Tibial artery (tissue), 4 donors: Measurements from ENCODE around the gene MICAL3.

Experiments
- DNase-seq, 2 donors: peaks; one replicate each; pipeline ENCODE4 v3.0.0-alpha.2; 2019
- H3K27ac ChIP-seq, 2 donors: fragments of 200-600 bp; sonication (generic) in 1 of 2; 1 replicate in 1 of 2; 2 replicates in 1 of 2; pipeline ENCODE4 v1.5.1; 2018 to 2019; ENCODE audit warnings: mild to moderate bottlenecking in 1 of 2
- H3K27me3 ChIP-seq, 2 donors: fragments of 200-600 bp; sonication (generic) in 1 of 2; one replicate each; pipeline versions ENCODE4 v1.5.1 to v1.6.0; 2016 to 2019
- H3K36me3 ChIP-seq, 3 donors: fragments of 200-600 bp; sonication (generic) in 2 of 3; one replicate each; pipeline ENCODE4 v1.5.1; 2016 to 2019; ENCODE audit warnings: mild to moderate bottlenecking in 2 of 3
- H3K4me1 ChIP-seq, 4 donors: fragments of 200-600 bp; sonication (generic) in 2 of 4; 1 replicate in 3 of 4; 2 replicates in 1 of 4; pipeline ENCODE4 v1.5.1; 2016 to 2019
- H3K4me3 ChIP-seq, 2 donors: fragments of 200-600 bp; sonication (generic) in 1 of 2; 1 replicate in 1 of 2; 2 replicates in 1 of 2; pipeline ENCODE4 v1.5.1; 2018 to 2019; ENCODE audit warnings: mild to moderate bottlenecking in 2 of 2
- H3K9me3 ChIP-seq, 3 donors: fragments of 200-600 bp; sonication (generic) in 1 of 3; one replicate each; pipeline ENCODE4 v1.5.1; 2016 to 2019
- intact Hi-C: fragments of 100-400 bp; cut with DNase I; formaldehyde crosslinking; loops from one replicate; pipeline ENCODE4 v1.15.0; 2023; ENCODE audit warnings: low total_unique reads
- TF ChIP-seq, protein P1 (sequence below), 2 experiments: fragments of 200-600 bp in 1 of 2; fragments of 450-650 bp in 1 of 2; IDR thresholded peaks; one replicate each; pipeline ENCODE4 v1.5.1; 2017 to 2019; ENCODE audit warnings: antibody characterized with exemption in 2 of 2, mild to moderate bottlenecking in 1 of 2, moderate library complexity in 1 of 2

The MICAL3 gene

DNA sequence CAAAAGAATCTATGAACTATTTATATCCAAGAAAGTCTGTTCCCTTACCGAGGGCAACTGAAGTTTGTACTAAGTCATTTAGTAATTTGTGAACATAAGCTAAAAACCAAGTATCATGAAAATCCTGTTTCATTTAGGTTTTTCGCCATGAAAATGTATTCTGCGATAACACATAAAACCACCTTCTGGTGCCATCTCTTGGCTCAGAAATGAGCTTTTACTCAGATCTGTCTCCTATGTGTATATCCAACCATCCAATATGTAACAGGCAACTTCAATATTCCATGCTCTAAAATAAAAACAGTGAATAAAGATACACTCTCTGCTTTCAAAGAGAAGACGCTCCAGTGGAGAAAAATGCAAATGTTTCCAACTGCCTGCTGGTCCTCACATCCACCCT lies 132.0 kb downstream of the MICAL3 start:
- Histone ChIP-seq H3K36me3 (peaks cover 28 to 69% (median 51%) of the 10 kb centered on the region in 3 donors), H3K27me3 (no peaks in the 10 kb centered on the region), H3K9me3 (no peaks in the 10 kb centered on the region), H3K4me1 (peaks cover 0 to 26% (median 11%) of the 10 kb centered on the region in 4 donors), H3K4me3 (no peak overlapping the region), H3K27ac (peak overlapping the region in 1 of 2 donors; percentile 62)
- intact Hi-C loops = loop anchor here (2.0 kb wide), 1 partner anchor 64 kb away; no protein-coding TSS in a partner anchor
- TF ChIP-seq, protein P1, sequence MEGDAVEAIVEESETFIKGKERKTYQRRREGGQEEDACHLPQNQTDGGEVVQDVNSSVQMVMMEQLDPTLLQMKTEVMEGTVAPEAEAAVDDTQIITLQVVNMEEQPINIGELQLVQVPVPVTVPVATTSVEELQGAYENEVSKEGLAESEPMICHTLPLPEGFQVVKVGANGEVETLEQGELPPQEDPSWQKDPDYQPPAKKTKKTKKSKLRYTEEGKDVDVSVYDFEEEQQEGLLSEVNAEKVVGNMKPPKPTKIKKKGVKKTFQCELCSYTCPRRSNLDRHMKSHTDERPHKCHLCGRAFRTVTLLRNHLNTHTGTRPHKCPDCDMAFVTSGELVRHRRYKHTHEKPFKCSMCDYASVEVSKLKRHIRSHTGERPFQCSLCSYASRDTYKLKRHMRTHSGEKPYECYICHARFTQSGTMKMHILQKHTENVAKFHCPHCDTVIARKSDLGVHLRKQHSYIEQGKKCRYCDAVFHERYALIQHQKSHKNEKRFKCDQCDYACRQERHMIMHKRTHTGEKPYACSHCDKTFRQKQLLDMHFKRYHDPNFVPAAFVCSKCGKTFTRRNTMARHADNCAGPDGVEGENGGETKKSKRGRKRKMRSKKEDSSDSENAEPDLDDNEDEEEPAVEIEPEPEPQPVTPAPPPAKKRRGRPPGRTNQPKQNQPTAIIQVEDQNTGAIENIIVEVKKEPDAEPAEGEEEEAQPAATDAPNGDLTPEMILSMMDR (IDR thresholded peaks at IDR 0.05) = no peak
- DNase-seq = no peak

DNA sequence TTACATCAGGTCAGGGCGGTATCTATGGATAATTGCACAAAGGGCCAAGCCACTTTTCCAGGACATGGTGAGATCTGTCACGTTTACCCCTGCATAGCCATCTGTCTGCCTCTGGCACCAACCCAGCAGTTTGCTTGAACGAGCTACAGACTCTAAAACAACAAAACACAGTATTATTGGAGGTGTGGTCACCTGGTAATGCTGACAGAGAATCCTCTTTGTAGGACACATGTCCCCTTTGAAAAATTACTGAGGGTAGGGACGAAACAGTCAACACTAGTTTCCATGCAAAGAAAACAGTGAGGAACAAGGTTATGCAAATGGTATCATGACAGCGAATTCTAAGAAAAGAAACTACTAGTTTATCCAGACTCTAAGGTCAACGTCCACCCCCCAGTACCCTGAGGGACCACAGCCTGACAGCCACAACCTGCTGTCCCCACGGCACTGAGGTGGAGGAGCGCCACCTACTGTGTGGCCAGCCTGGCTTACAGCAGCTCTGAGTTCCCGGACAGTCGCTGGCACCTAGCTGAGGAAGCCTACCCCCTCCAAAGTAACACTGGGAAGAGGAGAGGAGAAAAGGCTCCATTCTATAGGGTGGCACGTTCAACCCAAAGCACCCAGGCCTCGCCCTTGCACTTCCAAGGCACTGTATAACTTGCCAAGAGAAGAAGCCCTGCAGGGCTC lies 132.7 kb downstream of the MICAL3 start:
- no peaks in the 10 kb centered on the region for H3K27me3 ChIP-seq
- TF ChIP-seq, protein P1 (IDR thresholded peaks at IDR 0.05) = peak; percentile 30 to 53
- peak in 1 of 2 donors; percentile 71 for DNase-seq
- no peaks in the 10 kb centered on the region for H3K9me3 ChIP-seq
- peaks cover 33 to 71% (median 54%) of the 10 kb centered on the region in 3 donors for H3K36me3 ChIP-seq
- intact Hi-C loops = loop anchor here (2.0 kb wide), 1 partner anchor 63 kb away; no protein-coding TSS in a partner anchor
- H3K27ac ChIP-seq = peak overlapping the region; percentile 31 to 62
- peaks cover 0 to 26% (median 11%) of the 10 kb centered on the region in 4 donors for H3K4me1 ChIP-seq
- H3K4me3 ChIP-seq = no peak overlapping the region

DNA sequence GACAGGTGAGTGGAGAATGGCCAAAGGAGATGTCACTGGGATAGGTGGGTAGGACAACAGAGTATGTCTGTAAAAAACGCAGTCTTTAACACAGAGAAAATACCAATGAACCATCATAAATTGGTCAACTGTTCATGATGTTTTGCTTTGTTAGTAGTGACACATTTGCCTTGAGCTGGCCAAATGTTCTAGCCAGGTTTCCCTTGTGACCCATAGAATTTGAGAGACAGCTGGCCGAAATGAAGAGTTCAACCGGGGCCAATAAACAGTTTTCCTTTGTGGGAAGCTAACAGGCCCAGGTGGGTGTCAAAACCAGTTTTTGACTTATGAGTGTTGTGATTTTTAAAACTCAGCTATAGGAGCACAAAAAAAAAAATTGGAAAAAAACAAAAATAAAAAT lies 133.5 kb downstream of the MICAL3 start:
- TF ChIP-seq, protein P1 (IDR thresholded peaks at IDR 0.05) = no peak
- H3K36me3 ChIP-seq = peaks cover 40 to 71% (median 54%) of the 10 kb centered on the region in 3 donors

DNA sequence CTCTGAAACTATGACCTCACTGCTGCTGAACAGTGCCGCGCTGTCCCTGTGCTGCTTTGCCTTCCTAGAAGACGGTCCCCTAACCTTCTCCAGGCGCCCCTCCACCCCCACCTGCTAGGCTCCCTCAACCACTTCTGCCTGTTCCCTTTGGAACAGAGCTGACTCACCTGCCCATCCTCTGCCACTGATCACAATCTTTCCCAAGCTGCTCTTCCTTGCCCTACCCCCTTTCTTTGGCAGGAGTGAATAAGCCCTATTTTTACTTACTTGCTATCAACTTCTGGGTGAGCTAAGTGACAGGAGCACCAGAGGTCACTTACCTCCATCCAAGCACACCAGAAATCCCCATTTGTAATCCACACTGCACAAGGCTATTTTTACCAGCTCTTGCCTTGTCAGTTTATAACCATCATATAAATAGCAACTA lies 134.1 kb downstream of the MICAL3 start:
- Histone ChIP-seq H3K36me3 (peaks cover 46 to 71% (median 60%) of the 10 kb centered on the region in 3 donors), H3K9me3 (no peaks in the 10 kb centered on the region), H3K4me1 (peaks cover 0 to 26% (median 11%) of the 10 kb centered on the region in 4 donors), H3K27ac (peak overlapping the region; percentile 31 to 62), H3K4me3 (no peak overlapping the region), H3K27me3 (no peaks in the 10 kb centered on the region)
- TF ChIP-seq, protein P1 (IDR thresholded peaks at IDR 0.05) = no peak
- no peak for DNase-seq
- intact Hi-C loops = no loop called here

More for the DNA sequence above, 133.5 kb downstream of the MICAL3 start:
- Histone ChIP-seq H3K9me3 (no peaks in the 10 kb centered on the region), H3K4me1 (peaks cover 0 to 26% (median 11%) of the 10 kb centered on the region in 4 donors), H3K27me3 (no peaks in the 10 kb centered on the region), H3K27ac (peak overlapping the region; percentile 31 to 62), H3K4me3 (no peak overlapping the region)
- intact Hi-C loops = no loop called here
- no peak for DNase-seq

DNA sequence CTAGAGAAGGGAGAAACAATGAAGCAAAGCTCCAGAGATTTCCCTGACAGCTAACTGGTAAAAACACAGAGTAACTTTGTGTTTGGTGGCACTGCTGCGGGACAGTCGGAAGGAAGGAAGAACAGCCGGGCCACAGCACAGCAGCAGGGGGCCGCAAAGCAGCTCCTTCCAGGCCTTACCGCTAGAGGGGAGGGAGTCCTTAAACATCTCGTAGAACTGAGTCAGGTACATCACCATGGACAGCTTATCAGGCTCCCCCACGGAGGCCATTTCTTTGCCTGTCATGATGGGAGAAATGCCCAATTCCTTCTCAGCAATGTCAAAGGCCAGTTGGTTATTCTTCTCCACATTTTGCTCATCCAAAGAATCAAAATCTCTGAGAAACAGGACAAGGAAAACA lies 135.5 kb downstream of the MICAL3 start:
- TF ChIP-seq, protein P1 (IDR thresholded peaks at IDR 0.05) = no peak
- Histone ChIP-seq H3K36me3 (peaks cover 54 to 71% (median 63%) of the 10 kb centered on the region in 3 donors), H3K9me3 (no peaks in the 10 kb centered on the region), H3K4me1 (peaks cover 0 to 26% (median 14%) of the 10 kb centered on the region in 4 donors), H3K27ac (no peak overlapping the region), H3K4me3 (no peak overlapping the region), H3K27me3 (no peaks in the 10 kb centered on the region)
- no peak for DNase-seq
- intact Hi-C loops = no loop called here
